Type B pancreatic cell (in vitro differentiated cells): ENCODE results near the gene RARS2. TPM values are rescaled to one million over a fixed set of nuclear protein-coding genes. Genes with fewer than 3 reads are reported as not detected.
"Not testable (repeated sequence)": the region's sequence is repeated elsewhere in the genome, so short reads cannot be mapped to it uniquely, and the experiment has no call there.

Source experiments
- DNase-seq: peaks from one replicate; pipeline ENCODE4 v3.0.0; 2021; ENCODE audit warnings: mixed read lengths; ENCODE audit not compliant: unreplicated experiment; ENCODE audit errors: extremely low spot score
- H3K27ac Mint-ChIP-seq: 2 replicates; pipeline ENCODE4 v1.8.0; 2021; ENCODE audit warnings: mild to moderate bottlenecking, mixed read lengths
- H3K27me3 Mint-ChIP-seq: 2 replicates; pipeline ENCODE4 v1.8.0; 2021; ENCODE audit warnings: mixed read lengths
- H3K36me3 Mint-ChIP-seq: 2 replicates; pipeline ENCODE4 v1.8.0; 2021; ENCODE audit warnings: mixed read lengths
- H3K4me1 Mint-ChIP-seq: one replicate; pipeline ENCODE4 v1.8.0; 2021; ENCODE audit warnings: mixed read lengths; ENCODE audit not compliant: unreplicated experiment
- H3K4me3 Mint-ChIP-seq: 2 replicates; pipeline ENCODE4 v1.8.0; 2021; ENCODE audit warnings: mild to moderate bottlenecking, mixed read lengths
- H3K9me3 Mint-ChIP-seq: 2 replicates; pipeline ENCODE4 v1.8.0; 2021; ENCODE audit warnings: mixed read lengths
- total RNA-seq: library from RNA; stranded (reverse); gene quantifications from 2 replicates; pipeline ENCODE4 v1.2.1, GENCODE V29; 2021; ENCODE audit warnings: low replicate concordance
- TF ChIP-seq, protein P1 (sequence below): fragments of 200-600 bp; sonication (generic); conservative IDR thresholded peaks from 2 replicates; pipeline ENCODE4 v1.5.0; 2021; ENCODE audit warnings: antibody characterized with exemption, mild to moderate bottlenecking

RARS2 gene
- total RNA-seq, 1 donor from 2014 or later, result 39.8 TPM

GRCh38 chr6:87504441-87504840 is 85.3 kb downstream of the RARS2 start:
- no peak for DNase-seq
- TF ChIP-seq, protein P1, sequence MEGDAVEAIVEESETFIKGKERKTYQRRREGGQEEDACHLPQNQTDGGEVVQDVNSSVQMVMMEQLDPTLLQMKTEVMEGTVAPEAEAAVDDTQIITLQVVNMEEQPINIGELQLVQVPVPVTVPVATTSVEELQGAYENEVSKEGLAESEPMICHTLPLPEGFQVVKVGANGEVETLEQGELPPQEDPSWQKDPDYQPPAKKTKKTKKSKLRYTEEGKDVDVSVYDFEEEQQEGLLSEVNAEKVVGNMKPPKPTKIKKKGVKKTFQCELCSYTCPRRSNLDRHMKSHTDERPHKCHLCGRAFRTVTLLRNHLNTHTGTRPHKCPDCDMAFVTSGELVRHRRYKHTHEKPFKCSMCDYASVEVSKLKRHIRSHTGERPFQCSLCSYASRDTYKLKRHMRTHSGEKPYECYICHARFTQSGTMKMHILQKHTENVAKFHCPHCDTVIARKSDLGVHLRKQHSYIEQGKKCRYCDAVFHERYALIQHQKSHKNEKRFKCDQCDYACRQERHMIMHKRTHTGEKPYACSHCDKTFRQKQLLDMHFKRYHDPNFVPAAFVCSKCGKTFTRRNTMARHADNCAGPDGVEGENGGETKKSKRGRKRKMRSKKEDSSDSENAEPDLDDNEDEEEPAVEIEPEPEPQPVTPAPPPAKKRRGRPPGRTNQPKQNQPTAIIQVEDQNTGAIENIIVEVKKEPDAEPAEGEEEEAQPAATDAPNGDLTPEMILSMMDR, result no peak
- no peaks in the 10 kb centered on the region for H3K9me3 Mint-ChIP-seq
- H3K4me3 Mint-ChIP-seq, result no peak overlapping the region
- no peaks in the 10 kb centered on the region for H3K27me3 Mint-ChIP-seq
- no peaks in the 10 kb centered on the region for H3K4me1 Mint-ChIP-seq
- peaks cover 29% of the 10 kb centered on the region for H3K36me3 Mint-ChIP-seq
- no peak overlapping the region for H3K27ac Mint-ChIP-seq

GRCh38 chr6:87501809-87502572 is 87.8 kb downstream of the RARS2 start:
- peaks cover 25% of the 10 kb centered on the region for H3K36me3 Mint-ChIP-seq
- TF ChIP-seq, protein P1, result no peak
- no peaks in the 10 kb centered on the region for H3K4me1 Mint-ChIP-seq
- H3K4me3 Mint-ChIP-seq, result no peak overlapping the region
- no peaks in the 10 kb centered on the region for H3K9me3 Mint-ChIP-seq
- H3K27ac Mint-ChIP-seq, result no peak overlapping the region
- no peaks in the 10 kb centered on the region for H3K27me3 Mint-ChIP-seq
- no peak for DNase-seq

- Mint-ChIP-seq H3K27me3 (no peaks in the 10 kb centered on the region), H3K27ac (no peak overlapping the region), H3K4me3 (no peak overlapping the region), H3K9me3 (no peaks in the 10 kb centered on the region), H3K4me1 (no peaks in the 10 kb centered on the region), H3K36me3 (peaks cover 22% of the 10 kb centered on the region)
- TF ChIP-seq, protein P1, result no peak
- no peak for DNase-seq
Measured at GRCh38 chr6:87498048-87498447, 91.7 kb downstream of the RARS2 start.

GRCh38 chr6:87494761-87495422 is 94.9 kb downstream of the RARS2 start:
- Mint-ChIP-seq H3K4me1 (no peaks in the 10 kb centered on the region), H3K4me3 (no peak overlapping the region), H3K27me3 (no peaks in the 10 kb centered on the region), H3K36me3 (peaks cover 17% of the 10 kb centered on the region), H3K27ac (no peak overlapping the region), H3K9me3 (no peaks in the 10 kb centered on the region)
- no peak for DNase-seq
- TF ChIP-seq, protein P1, result no peak

- peaks cover 17% of the 10 kb centered on the region for H3K36me3 Mint-ChIP-seq
- not testable (repeated sequence) for H3K27ac Mint-ChIP-seq, H3K27me3 Mint-ChIP-seq, H3K4me3 Mint-ChIP-seq, H3K9me3 Mint-ChIP-seq, H3K4me1 Mint-ChIP-seq, DNase-seq
Measured at GRCh38 chr6:87489326-87489725, 100.5 kb downstream of the RARS2 start.

DNA sequence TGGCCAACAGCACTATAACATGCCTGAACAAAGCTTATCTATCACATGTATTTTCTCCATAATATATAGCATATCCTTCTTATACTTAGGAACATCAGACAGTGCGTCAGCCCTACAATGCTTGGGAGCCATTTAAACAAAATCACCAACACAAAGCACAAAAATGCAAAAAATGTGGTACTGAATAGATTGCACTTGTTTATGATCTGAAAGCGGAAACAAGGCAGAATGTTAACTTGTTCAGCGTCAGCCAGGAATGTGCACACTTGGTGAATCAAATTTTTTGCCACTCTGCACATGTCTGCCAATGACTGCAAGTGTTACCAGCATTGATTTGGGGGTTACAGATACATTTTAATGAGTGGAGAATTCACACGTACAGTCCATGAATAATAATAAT is 102.2 kb downstream of the RARS2 start:
- no peak for DNase-seq
- no peak overlapping the region for H3K4me3 Mint-ChIP-seq
- peaks cover 10% of the 10 kb centered on the region for H3K9me3 Mint-ChIP-seq
- H3K4me1 Mint-ChIP-seq, result peaks cover 8% of the 10 kb centered on the region
- TF ChIP-seq, protein P1, result no peak
- no peak overlapping the region for H3K27ac Mint-ChIP-seq
- no peaks in the 10 kb centered on the region for H3K27me3 Mint-ChIP-seq
- H3K36me3 Mint-ChIP-seq, result peaks cover 23% of the 10 kb centered on the region
